Ecto neural progenitor cell (in vitro differentiated cells): ENCODE data around the gene AMOTL1.

ENCODE experiments used
- DNase-seq: peaks from one replicate; pipeline ENCODE4 v3.0.0-alpha.2; 2018; ENCODE audit warnings: low spot score

The AMOTL1 gene

GRCh38 chr11:94767701-94768601 lies at the start of gene AMOTL1:
Gene AMOTL1 (plus strand): TSS chr11:94768356. CDS start chr11:94768512, 156 bp downstream.
- peak; percentile 93 for DNase-seq

- DNase-seq = no peak
These were observed 48.3 kb upstream of the AMOTL1 start for GRCh38 chr11:94719876-94720275.

DNA sequence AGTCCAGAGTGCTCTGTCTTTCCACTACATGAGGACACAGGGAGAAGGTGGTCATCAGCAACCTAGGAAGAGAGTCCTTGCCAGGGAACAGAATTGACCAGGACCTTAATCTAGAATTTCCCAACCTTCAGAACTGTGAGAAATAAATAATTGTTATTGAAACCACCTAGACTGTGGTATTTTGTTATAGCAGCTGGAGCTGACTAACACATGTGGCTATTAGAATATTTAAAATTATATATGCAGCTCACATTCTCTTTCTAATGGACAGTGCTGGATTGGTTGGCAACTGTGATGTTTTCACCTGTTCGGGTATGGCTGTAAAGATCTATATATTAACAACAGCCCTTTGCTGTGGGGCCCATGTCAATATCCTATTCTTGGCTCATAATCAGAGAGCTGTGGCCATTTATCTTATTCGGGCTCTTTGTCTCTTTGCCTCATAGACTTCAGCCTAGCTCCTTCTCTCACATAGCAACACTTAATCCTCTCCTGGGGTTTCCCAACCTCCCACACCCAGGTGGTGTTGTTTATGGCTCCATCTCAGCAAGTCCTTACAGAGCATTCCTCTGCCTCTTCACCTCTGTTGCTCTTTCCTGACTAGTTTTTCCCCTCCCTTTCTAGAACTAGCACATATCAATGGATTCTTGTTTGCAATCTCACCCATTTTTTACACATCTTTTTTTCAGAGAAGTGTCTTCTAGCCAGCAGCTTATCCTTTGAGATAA lies 46.4 kb upstream of the AMOTL1 start:
- DNase-seq = no peak

GRCh38 chr11:94722735-94723134 lies 45.4 kb upstream of the AMOTL1 start:
- DNase-seq = no peak

- no peak for DNase-seq
These were observed 43.1 kb upstream of the AMOTL1 start for GRCh38 chr11:94725097-94725496.

DNA sequence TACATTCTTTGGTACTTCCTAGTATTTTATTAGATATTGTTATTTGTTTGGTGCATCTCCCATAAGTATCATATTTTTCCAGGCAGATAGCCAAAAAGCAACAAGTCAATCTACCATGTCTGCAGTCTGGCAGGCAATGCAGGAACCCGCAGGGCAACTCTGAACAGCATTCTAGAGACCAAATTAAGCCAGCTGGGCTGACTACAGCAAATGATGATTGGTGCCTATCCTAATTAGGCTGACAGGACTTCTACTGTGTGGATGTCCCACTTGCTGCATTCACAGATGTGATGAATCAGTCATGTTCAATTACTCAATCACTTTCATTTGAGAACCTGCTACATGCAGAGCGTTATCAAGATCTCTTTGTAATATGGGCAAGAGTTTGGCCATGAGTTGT lies 40.3 kb upstream of the AMOTL1 start:
- no peak for DNase-seq

DNA sequence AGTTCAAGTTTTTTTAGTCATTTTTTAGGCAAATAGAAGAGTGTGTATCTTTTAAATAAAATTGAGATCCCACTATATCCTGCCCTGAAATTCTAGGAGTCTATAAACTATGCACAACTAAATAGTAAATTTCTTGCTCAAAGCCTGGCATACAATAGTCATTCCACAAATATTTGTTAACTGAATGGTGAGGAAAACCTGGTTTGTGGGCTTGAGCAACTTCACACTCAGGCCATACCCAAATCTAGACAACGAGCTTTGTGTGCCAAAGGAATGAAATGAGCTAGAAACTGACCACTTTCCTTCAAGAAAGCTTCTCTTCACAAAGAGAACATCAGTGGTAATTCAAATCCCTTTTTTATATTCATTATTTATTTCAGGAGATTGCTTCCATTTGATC lies 39.6 kb upstream of the AMOTL1 start:
- DNase-seq = no peak

DNA sequence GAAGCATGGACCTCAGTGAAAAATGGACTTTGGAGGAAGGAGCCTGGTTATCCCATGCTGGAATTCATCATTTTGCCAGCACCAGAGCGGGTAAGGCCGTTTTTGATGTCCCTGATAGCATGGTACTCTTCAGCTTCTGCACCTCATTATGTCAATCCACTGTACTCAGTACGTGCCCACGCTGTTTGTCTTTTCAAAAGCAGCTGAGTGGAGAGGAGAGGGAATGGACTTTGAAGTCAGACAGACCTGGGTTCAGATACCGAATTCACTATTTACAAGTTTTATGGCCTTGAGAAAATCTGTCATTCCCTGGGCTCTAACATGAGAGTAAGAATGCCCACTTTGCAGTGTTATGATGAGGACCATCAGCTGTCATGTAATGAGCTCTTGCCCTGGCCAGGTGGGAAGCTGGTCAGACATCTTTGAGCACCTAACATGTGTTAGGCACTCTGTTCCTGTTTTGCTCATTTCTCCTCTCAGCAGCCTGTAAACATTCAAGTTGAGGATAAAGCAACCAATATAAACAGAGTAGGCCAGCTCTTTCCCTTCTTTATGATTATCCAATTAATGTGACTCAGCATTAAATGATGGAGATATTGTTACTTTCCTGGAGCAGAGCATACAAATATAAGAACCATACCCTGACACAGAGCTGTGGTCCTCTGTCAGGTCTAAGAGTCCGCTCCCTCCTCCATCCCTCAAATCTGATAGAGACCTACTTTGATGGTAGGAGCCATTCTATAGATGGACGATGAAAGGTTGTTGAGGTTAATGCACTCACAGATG lies 39.0 kb upstream of the AMOTL1 start:
- DNase-seq = no peak

- no peak for DNase-seq
These were observed 38.0 kb upstream of the AMOTL1 start for GRCh38 chr11:94730153-94730552.

DNA sequence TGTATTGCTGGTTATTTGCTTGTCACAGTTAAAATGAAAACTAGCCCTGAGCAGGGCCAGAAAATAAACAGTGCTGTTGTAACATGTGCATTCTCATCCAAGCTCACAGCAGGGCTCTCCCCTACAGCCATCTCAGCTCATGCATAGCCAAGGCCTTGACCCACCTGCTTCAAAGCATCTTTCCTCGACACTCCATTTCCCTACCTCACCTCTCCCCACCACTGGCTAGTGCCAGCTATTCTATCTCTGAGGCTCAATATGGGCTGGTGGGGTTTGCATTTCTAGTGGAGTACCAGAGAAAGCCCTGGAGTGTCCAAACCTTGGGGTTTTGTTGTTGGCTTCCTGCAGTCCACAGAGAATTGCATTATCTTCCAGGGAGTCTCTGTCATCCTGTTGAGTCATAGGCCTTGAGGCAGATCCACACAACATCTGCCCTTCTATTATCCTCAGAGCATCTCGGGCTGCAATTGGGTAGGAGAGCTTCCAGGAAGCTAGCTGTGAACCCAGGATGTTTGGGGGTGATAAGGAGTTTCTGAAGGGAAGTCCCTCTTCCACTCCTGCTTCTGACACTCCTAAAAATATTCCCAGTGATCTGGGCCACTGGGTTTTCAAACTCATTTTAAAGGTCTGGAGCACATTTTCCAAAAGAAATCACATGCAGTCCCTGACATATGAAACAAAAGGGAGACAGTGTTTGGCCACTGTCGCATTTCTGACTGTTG lies 36.1 kb upstream of the AMOTL1 start:
- no peak for DNase-seq

DNA sequence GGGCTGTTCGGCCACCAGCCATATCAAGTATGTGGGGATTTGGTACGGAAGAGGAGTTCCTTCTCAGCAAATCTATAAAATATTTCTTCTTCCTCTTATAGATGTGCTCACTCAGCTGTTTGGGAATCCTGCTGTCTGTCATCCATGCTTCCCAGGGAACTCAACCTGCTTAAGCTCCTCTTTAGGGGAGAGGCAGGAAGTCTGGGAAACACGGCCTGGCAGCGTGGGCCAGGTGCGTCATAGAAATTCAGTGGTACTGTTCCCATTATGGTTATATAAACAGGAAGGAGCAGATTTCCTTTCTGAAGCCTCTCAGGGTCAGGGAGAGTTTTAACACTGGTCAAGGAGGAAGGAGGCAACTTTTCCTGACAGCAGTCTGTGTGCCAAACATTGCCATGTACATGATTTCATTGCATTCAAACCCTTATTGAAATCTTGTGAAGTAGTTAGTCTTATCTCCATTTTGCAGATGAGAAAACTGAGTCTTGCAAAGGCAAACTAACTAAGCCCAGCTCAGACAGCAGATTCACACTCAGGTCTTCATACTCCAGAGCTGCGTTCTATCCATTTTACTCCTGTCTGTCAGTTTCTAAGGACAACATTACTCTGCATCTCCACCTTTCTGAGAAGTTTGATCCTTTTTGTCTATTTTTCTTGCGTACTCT lies 35.4 kb upstream of the AMOTL1 start:
- no peak for DNase-seq

DNA sequence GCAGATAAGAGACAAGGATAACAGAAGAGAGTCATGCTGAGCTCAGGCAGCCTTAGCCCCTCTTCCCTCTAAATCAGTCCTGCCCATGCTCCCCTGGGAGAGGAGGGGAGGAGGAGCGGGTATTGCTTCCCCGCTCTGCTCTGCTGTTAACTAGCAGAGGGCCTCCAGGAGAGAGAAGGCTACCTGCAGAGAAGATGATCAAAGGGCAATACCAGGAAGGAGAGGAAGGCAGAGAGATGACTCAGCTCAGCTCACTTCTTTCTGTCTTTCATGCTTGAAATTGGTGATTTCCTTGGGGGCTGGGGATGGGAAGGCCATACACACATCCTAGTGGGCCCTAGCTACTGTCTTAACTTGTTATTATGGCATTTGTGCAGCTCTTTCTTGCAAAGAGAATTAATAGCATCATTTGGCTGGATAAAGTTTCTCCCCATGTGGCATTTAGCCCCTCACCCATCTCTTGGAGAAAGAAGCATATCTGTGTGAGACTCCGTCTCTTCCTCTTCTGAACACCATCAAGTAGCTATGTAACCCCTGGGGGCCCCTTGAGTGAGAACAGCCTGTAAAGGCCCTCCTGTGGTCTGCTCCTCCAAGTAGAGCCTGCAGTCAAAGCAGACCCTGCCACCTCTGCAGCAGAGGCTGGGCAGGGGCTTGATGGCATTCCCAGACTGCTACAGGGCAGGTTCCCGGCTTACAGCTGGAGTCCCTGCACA lies 33.4 kb upstream of the AMOTL1 start:
- peak; percentile 50 for DNase-seq

- no peak for DNase-seq
These were observed 32.2 kb upstream of the AMOTL1 start for GRCh38 chr11:94735907-94736306.

DNA sequence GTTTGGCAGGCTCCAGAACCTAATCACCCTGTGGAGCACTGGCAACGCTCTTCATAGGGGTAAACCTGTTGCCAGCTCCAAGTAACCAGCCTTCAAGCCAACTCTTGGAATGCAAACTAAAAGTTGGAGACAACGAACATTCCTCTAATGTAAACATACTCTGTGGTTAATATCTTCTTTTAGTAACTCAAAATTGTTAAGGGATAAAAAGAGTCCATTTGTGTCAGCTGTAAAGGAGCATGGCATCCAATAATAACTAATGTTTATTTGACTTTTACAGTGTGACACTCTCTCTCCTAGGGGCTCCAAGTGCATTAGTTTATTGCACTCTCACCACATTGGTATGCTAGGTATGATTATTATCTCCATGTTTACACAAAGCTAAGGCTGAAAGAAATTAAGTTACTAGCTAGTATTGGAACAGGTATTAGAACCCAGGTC lies 31.0 kb upstream of the AMOTL1 start:
- DNase-seq = no peak

DNA sequence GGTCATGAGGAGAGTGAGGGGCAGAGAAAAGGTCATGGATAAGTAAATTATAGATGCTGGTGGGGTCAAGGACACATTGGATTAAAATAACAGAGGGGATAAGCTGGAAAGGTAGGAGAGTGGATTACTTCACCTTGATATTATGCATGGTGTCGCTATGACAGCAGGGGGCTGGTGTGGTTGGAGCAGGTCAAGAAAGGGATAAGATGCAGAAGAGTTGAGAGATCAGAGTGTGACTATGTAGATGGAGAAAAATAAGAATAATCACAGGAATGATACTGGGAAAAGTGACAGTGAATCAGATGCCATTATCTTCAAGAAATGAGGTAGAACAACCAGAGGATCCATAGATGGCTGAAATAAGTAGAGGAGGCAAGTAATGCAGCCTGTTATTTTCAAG lies 29.4 kb upstream of the AMOTL1 start:
- DNase-seq = no peak

DNA sequence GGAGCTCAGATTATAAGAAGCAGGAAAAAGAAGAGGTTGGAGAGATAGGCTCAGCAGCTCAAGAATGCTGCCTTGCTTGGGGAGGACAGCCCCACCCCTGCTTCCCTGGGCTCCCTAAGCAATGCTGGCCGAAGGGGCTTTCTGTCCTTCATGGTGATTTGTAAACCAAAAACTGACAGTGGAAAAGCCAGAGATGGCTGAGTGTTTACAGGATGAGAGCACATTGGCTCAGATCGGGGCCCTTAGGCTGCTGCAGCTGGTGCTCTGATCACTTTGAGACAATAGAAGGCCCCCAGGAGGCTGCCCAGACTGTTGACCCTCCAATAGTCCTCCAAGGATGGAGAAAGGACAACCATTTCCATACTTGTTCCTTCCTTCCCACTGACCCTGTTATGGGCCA lies 28.8 kb upstream of the AMOTL1 start:
- DNase-seq = no peak

DNA sequence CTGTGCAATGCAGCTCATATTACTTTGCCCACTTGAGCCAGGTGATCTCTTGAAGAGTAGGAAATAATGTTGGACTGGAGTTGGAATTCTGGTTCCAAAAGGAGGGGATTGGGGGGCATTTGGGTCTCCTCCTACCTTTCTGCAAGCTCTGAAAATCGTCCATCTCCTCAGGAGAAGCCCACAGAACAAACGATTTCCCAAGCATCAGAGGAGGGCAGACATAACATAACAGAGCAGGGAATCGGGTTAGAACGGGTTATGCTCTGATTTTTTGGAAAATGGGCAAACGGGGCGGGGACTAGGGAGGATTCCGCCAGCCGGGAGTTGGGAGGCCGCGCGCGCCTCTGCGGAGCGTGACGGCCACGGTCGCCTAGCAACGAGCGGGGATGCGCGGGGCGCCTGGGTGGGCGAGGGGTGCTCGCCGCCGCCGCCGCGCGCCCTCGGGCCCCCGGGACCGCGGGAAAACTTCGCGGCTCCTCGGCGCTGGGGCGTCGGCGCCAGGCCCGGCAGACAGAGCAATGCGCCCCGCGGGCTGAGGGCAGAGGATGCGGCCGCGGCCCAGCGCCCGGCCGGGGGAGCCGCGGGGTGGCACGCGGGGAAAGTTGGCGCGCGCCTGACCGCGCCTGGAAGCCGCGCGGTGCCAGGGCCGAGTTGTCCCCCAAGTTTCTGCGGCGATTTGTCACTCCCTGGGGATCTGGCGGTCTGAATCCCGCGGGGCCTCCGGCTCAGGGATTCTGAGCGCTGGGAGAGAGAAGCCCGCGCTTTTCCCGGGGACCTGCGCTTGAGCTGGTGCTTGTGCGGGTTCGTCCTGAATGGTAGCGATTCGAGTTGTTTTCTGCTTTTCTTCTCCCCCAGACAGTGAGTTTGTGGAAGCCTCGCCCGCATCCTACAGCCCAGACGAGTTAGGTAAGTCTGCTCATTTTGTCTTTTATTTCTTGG lies 27.8 kb upstream of the AMOTL1 start:
- peak; percentile 80 for DNase-seq

DNA sequence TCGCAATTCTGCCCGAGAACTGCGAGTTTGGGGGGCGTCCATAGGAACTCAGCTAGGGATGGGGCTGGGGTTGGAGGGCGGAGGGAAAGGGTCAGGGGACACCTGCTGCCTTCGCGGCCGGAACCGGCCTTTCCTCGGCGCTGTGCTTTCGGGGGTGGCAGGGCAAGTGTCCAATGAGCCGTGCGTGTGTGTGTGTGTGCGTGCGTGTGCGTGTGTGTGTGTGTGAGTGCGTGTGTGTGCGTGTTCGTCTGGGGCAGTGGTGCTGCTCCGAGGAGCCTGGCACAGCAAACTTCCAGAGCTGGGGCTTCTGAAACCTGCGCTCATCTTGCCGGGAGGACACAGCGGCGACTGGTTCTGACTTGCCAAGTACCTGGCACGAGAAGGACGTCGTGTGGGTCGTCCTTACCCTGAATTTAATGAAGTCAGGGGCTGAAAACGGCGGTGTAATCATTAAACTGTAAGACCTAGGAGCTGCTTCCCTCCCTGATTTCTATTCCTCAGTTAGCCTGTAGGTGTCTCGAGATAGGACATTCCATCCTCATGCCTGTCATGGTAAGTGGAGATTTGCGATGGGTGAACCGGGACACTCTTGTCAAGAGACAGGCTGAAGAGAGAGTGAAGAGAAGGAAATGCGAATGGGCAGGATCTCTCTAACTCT lies 27.0 kb upstream of the AMOTL1 start:
- peak; percentile 66 for DNase-seq

GRCh38 chr11:94742665-94743064 lies 25.5 kb upstream of the AMOTL1 start:
- DNase-seq = no peak
